Stimulated activated CD4-positive, alpha-beta T cell treated with anti-CD3 and anti-CD28 coated beads, TNF-alpha, amount 100 ng/mL, for 48 hours (primary cell): ENCODE measurements around the gene VPS52.
A peak's percentile ranks its signal among the peaks of the same experiment; 100 is the strongest.
"Not testable (repeated sequence)": the region's sequence is repeated elsewhere in the genome, so short reads cannot be mapped to it uniquely, and the experiment has no call there.

ENCODE experiments used
- DNase-seq, 3 donors: peaks; one replicate each; pipeline ENCODE4 v3.0.0-alpha.2; 2020; ENCODE audit warnings: low read depth in 3 of 3

VPS52 gene

DNA sequence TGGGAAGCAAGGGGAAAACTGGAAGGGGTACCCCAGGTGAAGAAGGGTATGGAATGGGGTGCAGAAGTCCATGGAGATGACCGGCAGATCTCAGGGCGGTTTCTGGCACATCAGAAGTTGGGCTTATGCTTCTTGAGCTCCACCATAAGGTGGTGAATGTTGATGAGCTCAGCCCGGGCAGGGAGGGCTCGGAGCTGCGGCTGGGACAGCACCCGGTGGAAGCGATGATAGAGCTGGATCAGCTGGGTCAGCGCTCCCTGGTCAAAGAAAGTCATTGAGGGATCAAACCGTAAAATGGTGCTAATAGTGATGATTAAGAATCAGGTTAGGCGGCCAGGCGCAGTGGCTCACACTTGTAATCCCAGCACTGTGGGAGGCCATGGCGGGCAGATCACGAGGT, 20.9 kb downstream of the VPS52 start:
- DNase-seq: no peak

DNA sequence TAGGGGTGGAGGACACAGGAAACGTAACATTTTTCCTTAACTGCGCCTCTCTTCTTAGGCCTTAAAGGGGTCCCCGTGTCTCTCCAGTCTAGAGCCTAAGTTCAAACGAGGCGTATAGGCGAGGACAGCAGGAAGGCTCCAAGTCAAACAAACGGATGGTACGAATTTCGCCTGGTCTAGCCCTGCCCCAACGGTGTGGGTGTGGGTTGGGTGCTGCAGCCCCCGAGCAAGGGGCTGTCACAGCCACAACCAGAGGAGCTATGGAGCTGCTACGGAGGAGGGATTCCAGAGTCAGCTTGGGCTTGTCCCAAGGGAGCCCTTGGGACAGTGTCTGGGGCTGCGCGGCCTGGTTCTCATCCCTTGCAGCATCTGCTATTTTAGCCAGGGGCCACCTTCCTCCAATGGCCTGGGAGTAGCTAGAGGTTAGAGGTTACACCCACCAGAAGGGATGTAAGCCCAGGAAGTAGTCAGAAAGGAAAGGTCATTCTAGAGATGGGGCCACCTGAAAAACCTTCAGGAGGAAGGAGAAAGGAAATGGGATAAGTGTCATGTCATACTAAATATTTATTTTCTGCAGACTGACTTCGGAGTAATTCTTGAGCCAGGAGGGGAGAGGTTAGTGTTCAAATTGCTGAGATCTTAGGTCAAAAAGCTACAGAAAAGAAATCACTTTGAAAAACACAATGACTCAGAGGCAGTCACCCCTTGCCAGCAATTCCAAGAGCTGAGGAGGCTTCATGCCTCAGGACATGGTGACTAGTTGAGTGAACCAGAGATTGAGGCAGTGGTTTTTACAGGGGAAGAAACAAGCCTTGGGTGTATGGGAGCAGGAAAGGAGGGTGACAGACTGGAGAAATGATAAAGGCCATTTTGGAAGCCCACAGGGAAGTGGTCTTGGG, 21.7 kb downstream of the VPS52 start:
- no peak for DNase-seq

DNA sequence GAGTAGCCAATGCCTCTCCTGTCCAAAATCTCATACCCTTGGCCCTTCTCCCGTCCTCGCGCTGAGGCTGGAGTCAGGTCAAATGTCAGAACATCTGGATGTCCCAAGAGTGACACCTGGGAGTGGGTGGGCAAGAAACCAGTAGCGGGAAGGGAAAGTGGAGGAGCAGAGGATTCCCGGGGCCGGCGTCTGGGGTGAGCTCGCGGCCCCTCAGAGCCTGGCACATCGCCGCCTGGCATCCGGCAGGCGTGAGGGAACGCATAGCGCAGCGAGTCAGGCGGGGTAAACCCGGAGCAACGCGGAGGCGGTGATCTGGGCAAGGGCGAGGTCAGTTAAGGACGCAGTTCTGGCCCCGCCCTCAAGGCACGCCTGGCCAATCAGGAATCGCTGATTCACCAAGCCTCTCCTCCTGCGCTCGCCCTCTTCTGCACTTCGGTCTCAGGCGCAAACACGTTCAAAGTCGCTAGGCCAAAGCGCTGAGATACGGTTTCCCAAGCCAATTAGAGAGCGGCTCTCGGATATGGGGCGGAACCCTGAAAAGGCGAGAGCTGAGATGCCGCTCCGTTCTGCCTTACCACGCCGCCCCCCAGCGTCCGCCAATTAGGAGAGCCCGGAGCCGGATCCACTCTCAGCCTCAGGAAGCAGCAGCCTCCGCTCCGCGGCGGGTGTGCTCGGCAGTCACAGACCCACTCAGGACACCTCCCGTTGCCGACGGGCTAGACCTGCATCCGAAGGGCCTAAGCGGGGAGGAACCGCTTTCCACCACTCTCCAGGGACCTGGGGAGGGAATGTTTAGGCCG, 22.5 kb downstream of the VPS52 start:
- peak; percentile 88 to 94 (median 94) for DNase-seq

DNA sequence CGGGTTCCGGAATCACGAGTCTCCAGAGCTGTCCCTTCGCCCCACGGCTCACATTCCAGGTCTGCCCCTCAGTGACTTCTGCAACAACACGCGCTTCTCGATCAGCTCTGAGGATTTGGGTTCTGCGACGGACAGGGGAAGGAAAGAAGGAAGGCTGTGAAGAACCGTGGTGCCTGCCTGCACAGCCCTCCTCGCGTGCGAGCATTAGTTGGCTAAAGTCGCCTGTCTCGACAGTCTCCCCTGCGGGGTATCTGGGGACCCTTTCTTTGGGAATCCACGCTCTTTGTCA, 23.1 kb downstream of the VPS52 start:
- peak in 1 of 3 donors; percentile 41 for DNase-seq

GRCh38 chr6:33247977-33248642, 23.6 kb downstream of the VPS52 start:
- DNase-seq: peak; percentile 82 to 91 (median 85)

DNA sequence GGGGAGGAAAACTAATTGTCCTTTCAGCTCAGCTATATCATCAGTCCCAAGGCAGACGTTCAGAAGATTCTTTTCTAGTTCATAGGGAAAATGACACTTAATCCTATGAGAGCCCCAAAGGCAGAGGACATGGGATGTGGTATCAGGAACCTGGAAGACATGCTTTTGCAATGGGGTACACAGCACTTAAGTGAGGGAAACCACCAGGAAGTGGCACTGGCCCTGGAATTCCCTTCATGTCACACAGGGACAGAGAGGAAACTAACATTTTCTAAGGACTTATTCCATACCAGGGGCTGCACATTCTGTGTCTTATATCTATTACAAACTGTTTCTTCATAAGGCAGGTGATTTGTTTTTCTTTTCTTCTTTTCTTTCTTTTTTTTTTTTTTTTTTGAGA, 28.2 kb downstream of the VPS52 start:
- DNase-seq: no peak

DNA sequence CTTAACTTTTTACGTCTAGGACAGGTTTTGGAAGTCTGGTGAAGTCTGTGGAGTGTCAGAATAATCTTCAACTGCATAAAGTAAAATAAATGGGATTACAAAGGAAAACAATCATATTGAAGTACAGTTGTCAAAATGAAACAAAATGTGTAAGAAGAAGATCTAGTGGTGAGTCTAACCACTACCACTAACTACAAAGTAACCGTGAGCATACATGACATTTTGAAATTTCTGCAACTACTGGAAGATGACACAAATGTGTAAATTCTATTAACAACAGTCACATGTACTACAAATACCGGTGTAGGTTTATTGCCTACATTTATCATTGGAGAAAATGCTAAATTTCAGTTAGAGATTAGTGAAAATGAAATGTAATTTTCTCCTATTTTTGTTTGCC, 29.7 kb downstream of the VPS52 start:
- no peak for DNase-seq

GRCh38 chr6:33237741-33238140, 33.9 kb downstream of the VPS52 start:
- no peak for DNase-seq

- no peak for DNase-seq
Observed at GRCh38 chr6:33236852-33237251, 34.8 kb downstream of the VPS52 start.

- DNase-seq: no peak
Observed at GRCh38 chr6:33236328-33236727, 35.3 kb downstream of the VPS52 start.

- DNase-seq: no peak
Observed at GRCh38 chr6:33235221-33235634, 36.4 kb downstream of the VPS52 start.

GRCh38 chr6:33226503-33227120, 45.1 kb downstream of the VPS52 start:
- not testable (repeated sequence) for DNase-seq

- DNase-seq: no peak
Observed at GRCh38 chr6:33217681-33218080, 54.0 kb downstream of the VPS52 start.

DNA sequence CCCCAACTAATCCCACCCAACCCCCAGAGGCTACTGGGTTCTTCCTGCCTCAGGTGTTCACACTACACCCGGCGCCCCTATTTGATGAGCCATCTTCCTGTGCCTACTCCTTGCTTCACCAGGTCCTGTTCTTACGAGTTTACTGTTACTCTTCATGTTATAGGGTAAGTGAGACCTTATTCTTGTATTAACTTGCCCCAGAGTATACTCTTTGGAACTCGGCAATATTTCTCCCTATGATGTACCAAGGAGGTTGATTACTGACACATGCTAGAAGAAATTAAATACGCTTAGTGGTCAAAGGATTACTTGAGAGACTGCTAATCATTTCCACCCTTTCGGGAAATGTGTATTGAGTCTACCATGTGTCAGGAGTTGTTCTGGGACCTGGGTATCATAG, 54.4 kb downstream of the VPS52 start:
- DNase-seq: no peak

DNA sequence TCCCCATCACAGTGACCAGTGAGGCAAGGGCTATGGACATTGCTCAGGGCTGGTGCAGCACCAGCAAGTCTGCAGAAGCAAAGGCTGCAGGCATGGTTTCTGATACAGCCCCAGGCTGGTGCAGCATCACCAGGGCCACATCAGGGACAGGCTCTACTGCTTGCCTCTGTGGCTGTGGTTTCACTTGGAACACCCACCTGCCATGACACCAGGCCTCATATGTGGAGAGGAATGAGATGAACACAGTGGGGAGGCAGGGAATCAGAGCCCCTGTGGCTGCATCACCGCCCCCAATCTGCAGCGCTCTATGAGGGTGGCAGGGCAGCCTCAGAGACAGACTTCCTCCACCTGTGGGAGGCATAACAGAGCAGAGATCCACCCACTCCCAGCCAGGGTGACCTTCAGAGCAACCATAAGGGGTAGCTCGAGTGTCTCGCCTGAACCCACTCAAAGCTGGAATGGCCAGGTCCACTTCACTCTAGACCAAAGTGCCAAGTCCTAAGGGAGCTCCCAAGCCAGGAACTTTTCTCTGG, 55.5 kb downstream of the VPS52 start:
- no peak for DNase-seq

DNA sequence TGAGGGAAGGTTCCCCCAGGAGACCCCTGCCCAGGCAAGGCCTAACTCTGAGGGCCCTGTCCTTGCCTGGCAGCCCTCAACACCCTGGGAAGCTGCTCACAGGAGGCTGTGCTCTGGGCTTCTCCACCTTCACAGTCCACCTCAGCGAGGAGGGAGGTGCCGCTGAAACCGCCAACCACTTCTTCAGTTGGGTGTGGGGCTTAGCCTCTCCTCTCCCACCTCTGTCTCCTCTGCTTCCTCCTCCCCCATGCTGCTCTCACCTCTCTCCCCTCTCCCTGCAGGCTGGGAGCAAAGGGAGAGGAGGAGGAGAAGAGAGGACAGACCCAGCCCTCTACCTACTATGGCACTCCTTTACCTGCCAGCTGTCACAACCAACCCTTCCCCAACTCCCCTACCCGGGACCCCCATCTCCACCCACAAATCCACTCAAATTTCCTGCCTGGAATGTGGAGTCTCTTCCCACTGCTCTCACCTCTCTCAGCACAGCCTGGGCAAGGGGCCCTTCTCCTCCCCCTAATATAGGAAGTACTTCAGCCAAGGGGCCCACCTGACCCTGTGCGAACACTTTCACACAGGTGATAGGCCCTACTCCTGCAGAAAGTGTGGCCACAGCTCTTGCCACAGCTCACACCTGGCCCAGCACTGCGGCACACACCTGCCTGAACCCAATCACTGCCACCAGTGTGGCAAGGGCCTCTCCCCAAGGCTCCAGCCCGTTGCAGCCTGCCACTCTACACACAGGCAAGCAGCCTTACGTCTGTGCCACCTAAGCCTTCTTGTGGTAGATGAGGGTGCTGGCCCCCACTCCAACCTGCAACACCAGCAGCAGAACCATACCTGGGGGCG, 56.2 kb downstream of the VPS52 start:
- DNase-seq: no peak

GRCh38 chr6:33213989-33214335, 57.7 kb downstream of the VPS52 start:
- no peak for DNase-seq

- no peak for DNase-seq
Observed at GRCh38 chr6:33213166-33213988, 58.3 kb downstream of the VPS52 start.

DNA sequence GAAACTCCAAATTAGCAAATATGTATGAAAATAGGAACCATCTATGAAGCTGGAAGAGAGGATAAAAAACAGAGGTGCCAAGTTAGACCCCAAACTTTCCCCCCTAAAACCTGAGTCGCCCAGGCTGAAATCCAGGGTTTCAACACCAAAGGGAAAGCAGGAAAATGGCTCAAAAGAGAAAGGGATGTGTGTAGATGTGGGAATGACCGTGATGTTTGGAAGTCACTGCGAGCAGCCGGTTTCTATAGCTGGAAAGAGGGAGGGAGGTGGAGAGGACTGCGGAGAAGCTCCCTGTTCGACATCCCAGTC, 58.9 kb downstream of the VPS52 start:
- DNase-seq: no peak

- DNase-seq: no peak
Observed at GRCh38 chr6:33211666-33212422, 59.8 kb downstream of the VPS52 start.
